HG03457 (cell line): ENCODE results near the gene EXO1.
"Not testable (repeated sequence)": the region's sequence is repeated elsewhere in the genome, so short reads cannot be mapped to it uniquely, and the experiment has no call there.

Experiments
- ATAC-seq: cut with Tn5 transposase; IDR thresholded peaks from one replicate; pipeline ENCODE4 v1.9.1; 2021; ENCODE audit warnings: moderate number of reproducible peaks; ENCODE audit not compliant: unreplicated experiment

Gene EXO1

DNA sequence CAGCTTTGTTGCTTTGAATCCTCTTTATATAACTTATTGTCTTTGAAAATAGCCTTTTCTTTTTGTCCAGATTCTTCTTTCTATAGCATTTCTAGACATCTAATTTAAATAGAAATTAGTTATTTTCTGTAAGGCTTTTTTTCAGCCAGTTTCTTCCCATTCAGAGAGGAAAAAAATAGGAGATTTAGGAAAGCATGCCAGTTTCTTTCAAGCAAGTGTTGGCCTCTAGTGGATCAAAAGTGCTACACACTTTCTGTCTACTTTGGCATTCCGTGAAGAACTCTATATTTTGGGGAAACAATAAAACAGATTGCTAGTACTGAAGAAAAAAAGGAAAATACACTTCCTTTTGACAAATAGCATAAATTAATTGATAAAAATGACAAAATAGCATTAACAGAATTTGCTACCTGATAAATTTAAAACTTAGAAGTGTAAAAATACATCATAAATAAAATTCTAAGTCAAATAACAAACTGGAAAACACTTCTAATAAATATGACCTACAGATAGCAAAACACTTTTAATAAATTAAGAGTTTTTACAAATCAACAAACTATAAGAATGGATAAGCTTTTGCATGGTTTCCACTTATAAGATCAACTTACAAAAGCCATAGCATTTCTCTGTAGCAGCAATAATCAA is 13.1 kb upstream of the EXO1 start:
- no peak for ATAC-seq

DNA sequence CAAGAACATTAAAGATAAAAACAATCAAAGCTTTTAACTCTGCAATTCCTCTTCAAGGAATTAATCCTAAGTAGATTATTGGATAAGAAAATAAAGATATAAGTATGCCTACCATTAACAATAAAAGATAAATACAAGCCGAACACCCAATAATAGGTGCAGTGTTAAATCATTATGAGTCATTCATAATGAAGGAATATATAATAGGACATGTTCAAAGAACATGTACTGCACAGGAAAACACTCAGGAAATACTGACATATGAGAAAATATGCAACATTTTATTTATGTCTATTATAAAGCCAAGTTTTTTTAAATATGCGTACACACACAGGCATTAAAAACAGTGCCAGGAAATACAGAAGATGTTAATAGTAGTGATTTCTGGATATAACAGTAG is 11.1 kb upstream of the EXO1 start:
- no peak for ATAC-seq

DNA sequence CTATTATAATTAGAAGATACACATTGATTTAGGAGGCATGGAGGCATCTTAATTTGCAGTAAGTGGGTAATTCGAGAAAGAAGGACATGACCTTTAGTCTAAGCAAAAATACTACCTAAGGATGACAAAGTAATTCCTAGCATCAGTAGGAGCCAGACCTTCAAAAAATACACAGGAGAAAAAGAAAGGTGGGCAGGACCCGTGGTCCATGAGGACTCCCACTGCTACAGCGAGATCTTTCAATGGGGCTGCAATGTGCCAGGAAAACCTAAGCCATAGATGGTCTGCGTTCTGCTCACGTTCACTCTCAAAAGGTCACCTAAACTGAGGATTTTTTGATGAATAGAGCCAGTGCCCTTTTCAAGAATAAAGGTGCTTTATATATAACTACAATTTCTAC is 10.6 kb upstream of the EXO1 start:
- no peak for ATAC-seq

DNA sequence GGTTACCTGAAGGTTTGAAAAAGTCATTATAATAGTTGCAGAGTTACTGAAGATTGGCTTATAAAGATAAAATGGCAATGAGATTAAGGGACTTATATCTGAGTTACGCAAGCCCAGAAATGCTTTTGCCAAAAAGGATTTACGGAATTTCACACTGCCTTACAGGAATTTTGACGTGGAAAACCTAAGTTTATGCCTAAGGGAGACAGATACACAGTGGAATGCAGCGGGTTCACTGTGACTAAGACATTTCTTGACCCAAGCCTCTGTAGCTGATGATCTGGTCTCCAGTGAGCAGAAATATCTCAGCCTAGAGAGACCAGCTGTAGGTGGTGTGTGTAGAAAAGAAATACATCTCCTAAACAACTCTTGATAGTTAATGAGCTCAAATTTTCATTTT is 10.1 kb upstream of the EXO1 start:
- ATAC-seq: no peak

DNA sequence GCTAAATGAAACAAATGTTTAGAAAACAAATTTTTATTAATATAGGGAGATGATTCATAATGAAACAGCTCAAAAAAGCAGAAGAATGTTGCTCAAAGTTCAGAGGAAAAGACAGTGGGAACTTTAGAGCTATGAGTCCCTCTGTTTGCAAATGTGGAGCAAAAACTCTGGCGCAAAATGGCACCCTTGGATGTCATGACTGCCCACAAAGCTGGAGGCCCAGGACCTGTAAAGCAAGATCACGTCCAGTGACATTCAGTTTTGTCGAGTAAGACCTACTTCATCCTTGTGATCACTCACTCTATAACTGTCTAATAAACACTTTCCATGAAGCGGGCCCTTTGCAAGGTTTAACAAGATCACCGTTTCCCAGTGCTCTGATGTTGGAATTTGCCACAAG is 9.1 kb upstream of the EXO1 start:
- no peak for ATAC-seq

- peak; percentile 52 for ATAC-seq
Measured at GRCh38 chr1:241839369-241839979, 8.5 kb upstream of the EXO1 start.

DNA sequence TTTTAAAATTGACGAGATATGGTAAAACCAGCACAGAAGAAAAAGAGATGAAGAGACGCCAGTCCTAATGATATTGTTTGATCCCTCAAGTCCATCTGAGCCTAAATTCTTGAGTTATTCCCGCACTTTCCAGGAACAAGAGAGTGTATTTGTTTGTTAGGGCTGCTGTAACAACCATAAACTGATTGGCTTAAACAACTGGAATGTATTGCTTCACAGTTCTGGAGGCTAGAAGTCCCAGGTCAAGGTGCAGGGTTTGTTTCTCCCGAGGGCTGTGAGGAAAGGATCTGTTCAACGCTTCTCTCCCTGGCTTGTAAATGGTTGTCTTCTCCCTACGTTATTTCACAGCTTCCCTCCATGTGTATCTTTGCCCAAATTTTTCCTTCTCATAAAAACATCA is 7.8 kb upstream of the EXO1 start:
- ATAC-seq: no peak

DNA sequence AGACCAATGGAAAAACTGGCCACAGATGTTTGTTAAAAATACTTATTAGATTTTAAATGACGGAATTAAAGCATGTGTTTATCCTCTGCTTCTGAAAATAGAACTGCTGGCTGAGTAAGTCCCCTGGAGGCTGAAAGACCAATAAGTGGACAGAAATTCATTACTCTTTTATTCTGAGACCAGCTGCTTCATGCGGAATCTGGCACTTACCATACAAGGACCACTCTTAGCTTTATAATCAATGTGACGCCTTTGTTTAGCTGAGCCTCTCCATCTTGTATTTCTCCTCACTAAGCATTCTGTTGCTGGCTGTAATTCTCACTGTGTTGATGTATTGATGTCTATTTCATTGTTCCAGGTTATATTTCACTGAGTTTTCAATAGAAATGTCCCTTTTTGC is 6.3 kb upstream of the EXO1 start:
- ATAC-seq: no peak

DNA sequence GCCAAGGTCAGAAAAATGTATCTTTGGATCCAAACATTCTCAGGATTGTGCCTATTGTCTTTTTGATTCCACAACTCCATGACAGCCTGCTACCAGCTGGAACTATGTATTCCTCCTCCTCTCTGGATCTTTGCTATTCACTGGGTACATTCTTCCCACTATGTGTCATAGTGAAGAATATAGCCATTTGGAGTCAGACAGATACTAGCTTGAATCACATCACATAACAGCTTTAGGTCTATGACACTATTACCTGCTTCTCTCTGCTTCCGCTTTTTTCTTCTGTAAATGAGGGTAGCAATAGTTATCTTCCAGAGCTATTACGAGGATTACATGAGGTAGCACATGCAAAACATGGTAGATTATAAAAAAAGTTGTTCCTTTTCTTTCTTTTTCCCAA is 5.4 kb upstream of the EXO1 start:
- ATAC-seq: no peak

DNA sequence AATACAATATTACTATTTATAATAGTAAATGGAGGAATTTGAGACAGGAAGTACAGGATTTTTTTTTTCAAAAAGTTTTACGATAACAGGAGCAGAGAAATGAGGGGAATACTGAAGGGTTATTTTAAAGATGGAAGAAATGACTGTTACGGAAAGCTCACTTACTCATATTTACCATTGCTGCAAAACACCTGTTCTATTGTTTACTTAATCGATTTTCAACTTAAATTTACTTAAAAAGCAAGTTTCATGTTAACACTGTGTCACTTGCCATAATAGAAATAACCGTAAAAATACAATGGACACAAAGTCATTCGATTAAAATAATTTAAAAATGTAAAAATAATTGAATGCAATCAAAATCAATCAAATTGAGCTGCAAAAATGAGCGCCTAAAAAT is 3.4 kb upstream of the EXO1 start:
- no peak for ATAC-seq

- no peak for ATAC-seq
Measured at GRCh38 chr1:241846375-241846774, 1.6 kb upstream of the EXO1 start.

DNA sequence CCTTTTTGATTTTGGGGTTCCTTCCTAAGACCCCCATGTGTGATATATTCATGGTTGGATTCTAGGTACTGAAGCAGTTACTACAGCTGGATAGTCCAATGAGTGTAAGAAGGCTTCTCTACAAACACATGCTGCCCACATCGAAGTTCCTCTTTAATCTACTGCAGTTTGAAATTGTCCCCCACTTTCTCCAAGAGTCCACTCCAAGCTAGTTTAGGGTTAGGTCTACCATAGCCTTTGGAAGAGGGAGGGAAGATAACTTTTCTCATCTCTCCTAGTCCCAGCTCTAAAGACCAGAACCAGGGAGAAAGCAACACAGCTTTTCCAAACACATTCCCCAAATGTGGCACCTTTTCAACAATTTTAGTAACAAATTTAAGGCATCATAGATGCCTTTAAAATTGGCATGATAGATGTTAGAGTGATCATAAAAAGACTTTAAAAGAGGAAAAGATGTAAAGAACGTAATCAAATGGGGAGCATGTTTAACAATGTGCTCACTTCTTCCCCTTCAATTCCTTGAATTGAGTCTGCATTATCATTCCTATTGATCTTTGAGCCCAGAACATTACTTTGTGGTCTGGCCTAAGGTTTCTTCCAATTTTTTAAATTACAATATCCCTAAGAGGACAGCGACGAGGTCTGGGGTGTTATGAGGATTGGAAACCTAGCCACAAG is 1.0 kb upstream of the EXO1 start:
- no peak for ATAC-seq

- ATAC-seq: no peak
Measured at GRCh38 chr1:241847540-241847795, 536 bp upstream of the EXO1 start.

DNA sequence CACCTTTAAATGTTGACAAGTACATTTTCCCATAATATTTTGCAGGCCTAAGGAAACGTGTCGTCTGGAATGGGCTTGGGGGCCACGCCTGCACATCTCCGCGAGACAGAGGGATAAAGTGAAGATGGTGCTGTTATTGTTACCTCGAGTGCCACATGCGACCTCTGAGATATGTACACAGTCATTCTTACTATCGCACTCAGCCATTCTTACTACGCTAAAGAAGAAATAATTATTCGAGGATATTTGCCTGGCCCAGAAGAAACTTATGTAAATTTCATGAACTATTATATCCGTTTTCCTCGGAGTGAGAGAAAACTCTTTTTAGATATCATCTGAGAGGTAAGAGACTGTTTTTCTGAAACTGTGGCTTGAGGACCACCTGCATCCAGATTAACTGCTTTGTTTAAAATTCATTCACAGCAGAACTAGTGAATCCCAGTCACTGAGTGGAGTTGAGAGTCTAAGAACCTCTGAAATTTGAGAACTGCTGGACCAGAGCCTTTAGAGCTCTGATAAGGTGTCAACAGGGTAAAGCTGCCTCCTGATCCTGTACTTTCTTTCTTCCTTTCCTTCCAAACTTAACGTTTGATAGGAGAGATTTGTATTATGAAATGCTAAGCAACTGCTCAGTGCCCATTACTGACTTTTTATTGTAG is 811 bp downstream of the EXO1 start:
- ATAC-seq: no peak

DNA sequence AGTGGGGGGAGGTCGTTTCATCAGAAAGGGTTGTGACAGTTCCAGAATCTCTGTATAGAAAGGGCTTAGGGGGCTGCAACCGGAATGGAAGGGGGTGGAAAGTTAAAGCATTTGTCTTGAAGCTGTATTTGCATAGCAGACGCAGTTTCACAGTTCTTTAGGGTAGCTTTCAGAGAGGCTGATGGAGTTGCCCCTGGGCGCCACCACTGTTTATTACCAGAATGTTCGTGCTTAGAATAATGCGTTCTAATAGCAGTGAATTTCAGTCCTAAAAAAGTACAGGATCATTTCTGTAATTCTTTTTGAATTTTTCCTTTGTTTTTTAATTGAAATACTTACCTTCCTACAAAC is 1.3 kb downstream of the EXO1 start:
- ATAC-seq: no peak

DNA sequence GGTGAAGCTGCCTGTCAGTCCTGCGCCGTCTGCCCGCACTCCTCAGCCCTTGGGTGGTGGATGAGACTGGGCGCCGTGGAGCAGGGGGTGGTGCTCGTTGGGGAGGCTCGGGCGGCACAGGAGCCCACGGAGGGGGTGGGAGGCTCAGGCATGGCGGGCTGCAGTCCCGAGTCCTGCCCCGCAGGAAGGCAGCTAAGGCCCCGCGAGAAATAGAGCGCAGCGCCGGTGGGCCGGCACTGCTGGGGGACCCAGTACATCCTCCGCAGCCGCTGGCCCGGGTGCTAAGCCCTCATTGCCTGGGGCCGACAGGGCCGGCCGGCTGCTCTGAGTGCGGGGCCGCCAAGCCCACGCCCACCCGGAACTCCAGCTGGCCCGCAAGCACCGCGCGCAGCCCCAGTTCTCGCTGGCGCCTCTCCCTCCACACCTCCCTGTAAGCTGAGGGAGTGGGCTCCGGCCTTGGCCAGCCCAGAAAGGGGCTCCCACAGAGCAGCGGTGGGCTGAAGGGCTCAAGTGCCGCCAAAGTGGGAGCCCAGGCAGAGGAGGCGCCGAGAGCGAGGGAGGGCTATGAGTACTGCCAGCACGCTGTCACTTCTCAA is 7.6 kb downstream of the EXO1 start:
- ATAC-seq: not testable (repeated sequence)

GRCh38 chr1:241857131-241857530 is 9.1 kb downstream of the EXO1 start:
- ATAC-seq: no peak

GRCh38 chr1:241860922-241861321 is 12.9 kb downstream of the EXO1 start:
- ATAC-seq: no peak

- ATAC-seq: no peak
Measured at GRCh38 chr1:241869022-241869421, 21.0 kb downstream of the EXO1 start.

GRCh38 chr1:241870336-241870735 is 22.3 kb downstream of the EXO1 start:
- no peak for ATAC-seq

GRCh38 chr1:241870746-241871430 is 22.9 kb downstream of the EXO1 start:
- ATAC-seq: no peak
